Measurements from ENCODE around the gene PPP2R2C. TPM values are rescaled to one million over a fixed set of nuclear protein-coding genes. Genes with fewer than 3 reads are reported as not detected.

Gene PPP2R2C
- total and polyA plus RNA-seq, 2 experiments from 2014 or later: not detected

DNA sequence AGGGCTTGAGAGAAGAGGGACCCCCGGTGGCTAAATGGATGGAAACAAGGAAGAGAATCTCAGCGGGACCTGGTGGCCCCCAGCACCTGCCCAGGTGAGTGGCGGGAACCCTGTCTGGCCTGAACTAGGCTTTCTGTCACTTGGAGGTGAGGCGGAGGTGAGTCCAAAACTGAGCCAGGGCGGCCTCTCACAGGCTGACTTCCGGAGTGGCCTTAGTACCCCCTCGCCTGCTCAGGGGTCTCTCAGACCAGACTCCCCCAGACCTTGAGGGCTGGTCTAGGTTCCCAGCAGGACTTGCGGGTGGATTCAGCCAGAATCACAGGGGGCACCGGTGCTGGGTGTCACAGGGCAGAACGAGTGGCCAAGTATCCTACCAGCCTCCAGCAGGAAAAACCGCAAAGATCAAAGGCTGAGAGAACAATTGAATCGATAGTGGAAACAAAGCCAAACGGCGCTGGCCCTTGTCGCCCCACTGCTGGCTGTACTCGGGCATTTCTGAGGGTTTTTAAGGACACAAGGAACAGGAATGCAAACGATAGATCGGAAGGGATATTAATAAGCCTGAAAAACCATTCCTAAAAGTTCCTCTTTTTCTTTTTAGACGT lies 135.0 kb downstream of the PPP2R2C start:
- 25 to 28% methylated on average over 19 of the region's 19 CpGs for WGBS, 2 experiments (ENCODE audit: low coverage in 1 of 2, low lambda C conversion rate in 2 of 2, missing lambda C conversion rate in 2 of 2)
- H3K36me3 ChIP-seq (ENCODE audit: low read depth): no peaks in the 10 kb centered on the region
- in situ Hi-C loops (cut with MboI): loop anchor here (10.0 kb wide), 1 partner anchor 207 kb away; no protein-coding TSS in a partner anchor
- TF ChIP-seq EZH2phosphoT487 (IDR thresholded peaks at IDR 0.05; ENCODE audit: insufficient read depth, low read depth) (no peak), EZH2 (IDR thresholded peaks at IDR 0.05; ENCODE audit: insufficient read depth, poor library complexity, severe bottlenecking) (no peak)
- no peak overlapping the region for H3K9ac ChIP-seq
- no peaks in the 10 kb centered on the region for H3F3A ChIP-seq (ENCODE audit: insufficient read depth)
- no peak overlapping the region for H2AFZ ChIP-seq
- no peaks in the 10 kb centered on the region for H3K9me2 ChIP-seq (ENCODE audit: insufficient read depth)
- H3K4me3 ChIP-seq: no peak overlapping the region
- no peak overlapping the region for H3K27ac ChIP-seq
- no peaks in the 10 kb centered on the region for H3K79me2 ChIP-seq (ENCODE audit: insufficient read depth)
- peaks cover 12% of the 10 kb centered on the region for H3K27me3 ChIP-seq (replicated peaks; ENCODE audit: insufficient read depth)
- no peaks in the 10 kb centered on the region for H4K20me1 ChIP-seq (ENCODE audit: insufficient read depth)
- H3K4me2 ChIP-seq (ENCODE audit: unreplicated experiment): no peak overlapping the region
- no peaks in the 10 kb centered on the region for H3K4me1 ChIP-seq (ENCODE audit: insufficient read depth)
- DNase-seq: no peak
- no peaks in the 10 kb centered on the region for H3K9me3 ChIP-seq (ENCODE audit: low read depth)

GRCh38 chr4:6336166-6336565 lies 136.2 kb downstream of the PPP2R2C start:
- WGBS, 2 experiments (ENCODE audit: low coverage in 1 of 2, low lambda C conversion rate in 2 of 2, missing lambda C conversion rate in 2 of 2): 34 to 44% methylated on average over 12 to 13 of the region's 13 CpGs

DNA sequence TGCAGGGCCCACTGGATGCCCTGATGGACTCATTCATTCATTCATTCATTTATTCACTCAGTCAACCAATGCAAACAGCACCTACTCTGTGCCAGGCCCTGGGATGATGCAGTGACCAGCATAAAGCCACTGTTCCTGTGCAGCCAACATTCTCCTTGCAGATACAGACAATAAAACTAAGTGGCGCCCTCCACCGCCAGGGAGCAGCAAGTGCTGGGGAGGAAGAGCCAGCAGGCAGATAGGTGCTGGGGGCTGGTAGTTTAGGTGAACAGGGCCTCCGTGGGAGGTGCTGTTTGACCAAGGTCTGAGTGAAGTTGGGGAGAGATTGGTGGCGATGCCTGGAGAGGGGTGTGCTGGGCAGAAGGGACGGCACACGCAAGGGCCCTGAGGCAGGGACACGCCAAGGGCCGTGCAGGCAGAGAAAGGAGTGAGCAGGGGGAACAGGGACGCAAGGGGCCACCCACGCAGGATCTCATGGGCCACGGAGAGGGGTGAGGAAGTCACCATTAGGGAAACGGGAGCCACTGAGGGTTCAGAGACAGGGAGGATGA lies 137.3 kb downstream of the PPP2R2C start:
- H3K4me2 ChIP-seq (ENCODE audit: unreplicated experiment): no peak overlapping the region
- no peak overlapping the region for H3K4me3 ChIP-seq
- H3K79me2 ChIP-seq (ENCODE audit: insufficient read depth): no peaks in the 10 kb centered on the region
- H3K36me3 ChIP-seq (ENCODE audit: low read depth): no peaks in the 10 kb centered on the region
- H4K20me1 ChIP-seq (ENCODE audit: insufficient read depth): no peaks in the 10 kb centered on the region
- no peaks in the 10 kb centered on the region for H3K9me3 ChIP-seq (ENCODE audit: low read depth)
- H3F3A ChIP-seq (ENCODE audit: insufficient read depth): no peaks in the 10 kb centered on the region
- H3K27me3 ChIP-seq (replicated peaks; ENCODE audit: insufficient read depth): peaks cover 12% of the 10 kb centered on the region
- no peaks in the 10 kb centered on the region for H3K4me1 ChIP-seq (ENCODE audit: insufficient read depth)
- no peak overlapping the region for H3K9ac ChIP-seq
- no peak overlapping the region for H3K27ac ChIP-seq
- H2AFZ ChIP-seq: no peak overlapping the region
- TF ChIP-seq EZH2phosphoT487 (IDR thresholded peaks at IDR 0.05; ENCODE audit: insufficient read depth, low read depth) (no peak), EZH2 (IDR thresholded peaks at IDR 0.05; ENCODE audit: insufficient read depth, poor library complexity, severe bottlenecking) (no peak)
- in situ Hi-C loops (cut with MboI): loop anchor here (10.0 kb wide), 1 partner anchor 210 kb away; no protein-coding TSS in a partner anchor
- H3K9me2 ChIP-seq (ENCODE audit: insufficient read depth): no peaks in the 10 kb centered on the region
- no peak for DNase-seq
- 31 to 37% methylated on average over 12 of the region's 12 CpGs for WGBS, 2 experiments (ENCODE audit: low coverage in 1 of 2, low lambda C conversion rate in 2 of 2, missing lambda C conversion rate in 2 of 2)

More at GRCh38 chr4:6336166-6336565, 136.2 kb downstream of the PPP2R2C start:
- no peak overlapping the region for H3K27ac ChIP-seq
- TF ChIP-seq EZH2phosphoT487 (IDR thresholded peaks at IDR 0.05; ENCODE audit: insufficient read depth, low read depth) (no peak), EZH2 (IDR thresholded peaks at IDR 0.05; ENCODE audit: insufficient read depth, poor library complexity, severe bottlenecking) (no peak)
- H4K20me1 ChIP-seq (ENCODE audit: insufficient read depth): no peaks in the 10 kb centered on the region
- H3K9me3 ChIP-seq (ENCODE audit: low read depth): no peaks in the 10 kb centered on the region
- H3K27me3 ChIP-seq (replicated peaks; ENCODE audit: insufficient read depth): peaks cover 12% of the 10 kb centered on the region
- H3K79me2 ChIP-seq (ENCODE audit: insufficient read depth): no peaks in the 10 kb centered on the region
- in situ Hi-C loops (cut with MboI): loop anchor here (10.0 kb wide), 1 partner anchor 209 kb away; no protein-coding TSS in a partner anchor
- no peaks in the 10 kb centered on the region for H3K9me2 ChIP-seq (ENCODE audit: insufficient read depth)
- no peak overlapping the region for H3K4me2 ChIP-seq (ENCODE audit: unreplicated experiment)
- no peak for DNase-seq
- no peak overlapping the region for H3K4me3 ChIP-seq
- H3K4me1 ChIP-seq (ENCODE audit: insufficient read depth): no peaks in the 10 kb centered on the region
- H3F3A ChIP-seq (ENCODE audit: insufficient read depth): no peaks in the 10 kb centered on the region
- H2AFZ ChIP-seq: no peak overlapping the region
- H3K36me3 ChIP-seq (ENCODE audit: low read depth): no peaks in the 10 kb centered on the region
- H3K9ac ChIP-seq: no peak overlapping the region

- no peaks in the 10 kb centered on the region for H3K79me2 ChIP-seq (ENCODE audit: insufficient read depth)
- H3K36me3 ChIP-seq (ENCODE audit: low read depth): no peaks in the 10 kb centered on the region
- WGBS, 2 experiments (ENCODE audit: low coverage in 1 of 2, low lambda C conversion rate in 2 of 2, missing lambda C conversion rate in 2 of 2): 32 to 39% methylated on average over 5 of the region's 5 CpGs
- H3K4me2 ChIP-seq (ENCODE audit: unreplicated experiment): no peak overlapping the region
- H3K9ac ChIP-seq: no peak overlapping the region
- TF ChIP-seq EZH2phosphoT487 (IDR thresholded peaks at IDR 0.05; ENCODE audit: insufficient read depth, low read depth) (no peak), EZH2 (IDR thresholded peaks at IDR 0.05; ENCODE audit: insufficient read depth, poor library complexity, severe bottlenecking) (no peak)
- peaks cover 17% of the 10 kb centered on the region for H3K27me3 ChIP-seq (replicated peaks; ENCODE audit: insufficient read depth)
- no peak overlapping the region for H2AFZ ChIP-seq
- H3K4me1 ChIP-seq (ENCODE audit: insufficient read depth): no peaks in the 10 kb centered on the region
- no peaks in the 10 kb centered on the region for H3K9me2 ChIP-seq (ENCODE audit: insufficient read depth)
- H3F3A ChIP-seq (ENCODE audit: insufficient read depth): no peaks in the 10 kb centered on the region
- in situ Hi-C loops (cut with MboI): loop anchor here (10.0 kb wide), 1 partner anchor 210 kb away; no protein-coding TSS in a partner anchor
- no peak overlapping the region for H3K27ac ChIP-seq
- H3K4me3 ChIP-seq: no peak overlapping the region
- H4K20me1 ChIP-seq (ENCODE audit: insufficient read depth): no peaks in the 10 kb centered on the region
- DNase-seq: no peak
- H3K9me3 ChIP-seq (ENCODE audit: low read depth): no peaks in the 10 kb centered on the region
These were observed 138.1 kb downstream of the PPP2R2C start for GRCh38 chr4:6334203-6334887.
